ENCODE measurements around the gene EEF2K. TPM values are rescaled to one million over a fixed set of nuclear protein-coding genes. Genes with fewer than 3 reads are reported as not detected.
A peak's percentile ranks its signal among the peaks of the same experiment; 100 is the strongest.

The EEF2K gene
- total RNA-seq, 1 donor from 2014 or later: 22.1 TPM

- no peaks in the 10 kb centered on the region for H3K4me1 Mint-ChIP-seq
- no peaks in the 10 kb centered on the region for H3K9me3 Mint-ChIP-seq
- no peak overlapping the region for H3K27ac Mint-ChIP-seq
- no peaks in the 10 kb centered on the region for H3K27me3 Mint-ChIP-seq (ENCODE audit: low read depth)
- DNase-seq (ENCODE audit: low spot score in 2 of 2, unreplicated experiment in 2 of 2): peak in 1 of 2 experiments; percentile 75
- TF ChIP-seq CTCF (IDR thresholded peaks at IDR 0.05; ENCODE audit: unreplicated experiment): peak; percentile 85
- H3K36me3 Mint-ChIP-seq: peaks cover 8% of the 10 kb centered on the region
- no peak overlapping the region for H3K4me3 Mint-ChIP-seq
Measured at GRCh38 chr16:22321340-22322001, 115.4 kb downstream of the EEF2K start.

- no peak overlapping the region for H3K4me3 Mint-ChIP-seq
- DNase-seq (ENCODE audit: low spot score in 2 of 2, unreplicated experiment in 2 of 2): no peak
- H3K36me3 Mint-ChIP-seq: peaks cover 9% of the 10 kb centered on the region
- TF ChIP-seq CTCF (IDR thresholded peaks at IDR 0.05; ENCODE audit: unreplicated experiment): no peak
- no peak overlapping the region for H3K27ac Mint-ChIP-seq
- no peaks in the 10 kb centered on the region for H3K4me1 Mint-ChIP-seq
- H3K27me3 Mint-ChIP-seq (ENCODE audit: low read depth): no peaks in the 10 kb centered on the region
- H3K9me3 Mint-ChIP-seq: no peaks in the 10 kb centered on the region
Measured at GRCh38 chr16:22322021-22322471, 116.0 kb downstream of the EEF2K start.

GRCh38 chr16:22322741-22323140 is 116.7 kb downstream of the EEF2K start:
- Mint-ChIP-seq H3K27me3 (ENCODE audit: low read depth) (no peaks in the 10 kb centered on the region), H3K27ac (no peak overlapping the region), H3K9me3 (no peaks in the 10 kb centered on the region), H3K4me3 (no peak overlapping the region), H3K4me1 (no peaks in the 10 kb centered on the region), H3K36me3 (peaks cover 8% of the 10 kb centered on the region)
- no peak for TF ChIP-seq CTCF (IDR thresholded peaks at IDR 0.05; ENCODE audit: unreplicated experiment)
- DNase-seq (ENCODE audit: low spot score in 2 of 2, unreplicated experiment in 2 of 2): no peak

- H3K4me1 Mint-ChIP-seq: no peaks in the 10 kb centered on the region
- DNase-seq (ENCODE audit: low spot score in 2 of 2, unreplicated experiment in 2 of 2): no peak
- H3K36me3 Mint-ChIP-seq: peaks cover 8% of the 10 kb centered on the region
- no peak overlapping the region for H3K4me3 Mint-ChIP-seq
- H3K27ac Mint-ChIP-seq: no peak overlapping the region
- no peaks in the 10 kb centered on the region for H3K9me3 Mint-ChIP-seq
- H3K27me3 Mint-ChIP-seq (ENCODE audit: low read depth): no peaks in the 10 kb centered on the region
- no peak for TF ChIP-seq CTCF (IDR thresholded peaks at IDR 0.05; ENCODE audit: unreplicated experiment)
Measured at GRCh38 chr16:22323173-22323958, 117.3 kb downstream of the EEF2K start.

GRCh38 chr16:22323959-22324786 is 118.1 kb downstream of the EEF2K start:
- TF ChIP-seq CTCF (IDR thresholded peaks at IDR 0.05; ENCODE audit: unreplicated experiment): no peak
- Mint-ChIP-seq H3K36me3 (peaks cover 7% of the 10 kb centered on the region), H3K27ac (peak overlapping the region; percentile 34), H3K4me1 (no peaks in the 10 kb centered on the region), H3K4me3 (no peak overlapping the region), H3K27me3 (ENCODE audit: low read depth) (no peaks in the 10 kb centered on the region), H3K9me3 (no peaks in the 10 kb centered on the region)
- DNase-seq (ENCODE audit: low spot score in 2 of 2, unreplicated experiment in 2 of 2): no peak
